Measurements from ENCODE around the gene HKDC1. TPM values are rescaled to one million over a fixed set of nuclear protein-coding genes. Genes with fewer than 3 reads are reported as not detected.
"Not testable (repeated sequence)": the region's sequence is repeated elsewhere in the genome, so short reads cannot be mapped to it uniquely, and the experiment has no call there.

HKDC1 gene
- total RNA-seq, 5 donors from 2014 or later (not counting 1 experiment from before 2014, with no cell fraction given): 2.3 to 6.5 (median 5.2) TPM

DNA sequence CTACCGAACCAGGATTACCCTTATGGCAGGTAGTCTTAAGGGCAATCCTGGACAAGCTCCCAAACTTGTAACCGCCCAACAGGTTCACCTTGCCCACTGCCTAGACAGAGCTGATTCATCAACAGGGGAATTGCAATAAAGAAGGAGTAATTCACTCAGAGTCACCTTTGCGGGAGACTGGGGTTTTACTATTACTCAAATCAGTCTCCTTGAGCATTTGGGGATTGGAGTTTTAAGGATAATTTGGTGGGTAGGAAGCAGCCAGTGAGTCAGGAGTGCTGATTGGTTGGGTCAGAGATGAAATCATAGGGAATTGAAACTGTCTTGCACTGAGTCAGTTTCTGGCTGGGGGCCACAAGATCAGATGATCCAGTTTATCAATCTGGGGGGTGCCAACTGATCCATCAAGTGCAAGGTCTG lies 83.5 kb downstream of the HKDC1 start:
- 88% methylated on average over 1 of the region's 3 CpGs for WGBS (ENCODE audit: insufficient coverage)
- no peaks in the 10 kb centered on the region for H3K4me1 Mint-ChIP-seq
- no peaks in the 10 kb centered on the region for H3K4me1 ChIP-seq (ENCODE audit: control insufficient read depth in 1 of 2, extremely low read depth in 1 of 2, insufficient read depth in 2 of 2, low read length in 2 of 2)
- H3K27ac ChIP-seq (ENCODE audit: low read length): no peak overlapping the region
- H3K27me3 ChIP-seq (replicated peaks in 1 of 2; ENCODE audit: control insufficient read depth in 2 of 2, extremely low read depth in 1 of 2, insufficient read depth in 2 of 2, low read length in 1 of 2): no peaks in the 10 kb centered on the region
- no peak overlapping the region for H3K27ac Mint-ChIP-seq
- ChIA-PET CTCF (no interaction called here), POLR2A (no interaction called here)
- ATAC-seq (replicated peaks in 1 of 4) (no peak), DNase-seq (no peak)
- H3K9me3 ChIP-seq: no peaks in the 10 kb centered on the region
- H3K36me3 ChIP-seq (ENCODE audit: control insufficient read depth in 2 of 2, extremely low read depth in 1 of 2, insufficient read depth in 1 of 2, low read length in 1 of 2): no peaks in the 10 kb centered on the region
- no peaks in the 10 kb centered on the region for H3K27me3 Mint-ChIP-seq
- H3K9me3 Mint-ChIP-seq: no peaks in the 10 kb centered on the region
- H3K4me3 ChIP-seq (ENCODE audit: control insufficient read depth in 1 of 2, extremely low read depth in 1 of 2, low read length in 1 of 2): no peak overlapping the region
- H3K4me3 Mint-ChIP-seq: no peak overlapping the region
- H3K36me3 Mint-ChIP-seq: no peaks in the 10 kb centered on the region

GRCh38 chr10:69306421-69306820 lies 86.3 kb downstream of the HKDC1 start:
- H3K4me1 Mint-ChIP-seq: no peaks in the 10 kb centered on the region
- no peaks in the 10 kb centered on the region for H3K9me3 ChIP-seq

DNA sequence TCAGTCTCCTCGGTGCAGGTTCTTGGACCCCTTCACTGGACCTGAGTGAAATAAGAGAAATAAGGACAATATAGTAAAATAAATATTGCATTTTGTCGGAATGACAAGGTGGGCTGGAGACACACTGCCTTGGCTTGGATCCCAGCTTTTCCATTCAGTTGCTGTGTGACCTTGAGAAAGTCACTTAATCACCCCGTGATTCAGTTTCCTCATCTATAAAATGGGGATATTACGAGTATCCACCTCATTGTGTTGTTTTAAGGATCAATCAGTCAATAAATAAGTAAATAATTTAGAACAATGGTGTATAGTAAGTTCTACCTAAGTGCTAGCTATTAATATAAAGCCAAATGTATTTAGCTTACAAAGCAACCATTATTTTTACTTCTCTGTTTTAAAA lies 87.3 kb downstream of the HKDC1 start:
- Mint-ChIP-seq H3K27me3 (no peaks in the 10 kb centered on the region), H3K4me1 (no peaks in the 10 kb centered on the region), H3K4me3 (no peak overlapping the region), H3K9me3 (no peaks in the 10 kb centered on the region), H3K36me3 (no peaks in the 10 kb centered on the region), H3K27ac (no peak overlapping the region)
- Histone ChIP-seq H3K27ac (ENCODE audit: low read length) (no peak overlapping the region), H3K4me1 (ENCODE audit: control insufficient read depth in 1 of 2, extremely low read depth in 1 of 2, insufficient read depth in 2 of 2, low read length in 2 of 2) (no peaks in the 10 kb centered on the region), H3K36me3 (ENCODE audit: control insufficient read depth in 2 of 2, extremely low read depth in 1 of 2, insufficient read depth in 1 of 2, low read length in 1 of 2) (no peaks in the 10 kb centered on the region), H3K9me3 (no peaks in the 10 kb centered on the region), H3K27me3 (replicated peaks in 1 of 2; ENCODE audit: control insufficient read depth in 2 of 2, extremely low read depth in 1 of 2, insufficient read depth in 2 of 2, low read length in 1 of 2) (no peaks in the 10 kb centered on the region), H3K4me3 (ENCODE audit: control insufficient read depth in 1 of 2, extremely low read depth in 1 of 2, low read length in 1 of 2) (no peak overlapping the region)
- ATAC-seq (replicated peaks in 1 of 4) (no peak), DNase-seq (no peak)
- ChIA-PET POLR2A (no interaction called here), CTCF (no interaction called here)
- WGBS (ENCODE audit: insufficient coverage): 100% methylated on average over 1 of the region's 4 CpGs

More at GRCh38 chr10:69306421-69306820, 86.3 kb downstream of the HKDC1 start:
- no peaks in the 10 kb centered on the region for H3K36me3 ChIP-seq (ENCODE audit: control insufficient read depth in 2 of 2, extremely low read depth in 1 of 2, insufficient read depth in 1 of 2, low read length in 1 of 2)
- ATAC-seq (replicated peaks in 1 of 4) (no peak), DNase-seq (no peak)
- H3K27me3 Mint-ChIP-seq: no peaks in the 10 kb centered on the region
- no peaks in the 10 kb centered on the region for H3K27me3 ChIP-seq (replicated peaks in 1 of 2; ENCODE audit: control insufficient read depth in 2 of 2, extremely low read depth in 1 of 2, insufficient read depth in 2 of 2, low read length in 1 of 2)
- no peak overlapping the region for H3K27ac ChIP-seq (ENCODE audit: low read length)
- ChIA-PET CTCF (interaction anchor here in 1 of 2 donors (1.0 kb wide), 1 partner anchor 86 kb away, joined by 3 read pairs; no protein-coding TSS in a partner anchor), POLR2A (no interaction called here)
- H3K4me1 ChIP-seq (ENCODE audit: control insufficient read depth in 1 of 2, extremely low read depth in 1 of 2, insufficient read depth in 2 of 2, low read length in 2 of 2): no peaks in the 10 kb centered on the region
- no peak overlapping the region for H3K4me3 Mint-ChIP-seq
- H3K4me3 ChIP-seq (ENCODE audit: control insufficient read depth in 1 of 2, extremely low read depth in 1 of 2, low read length in 1 of 2): no peak overlapping the region
- 91% methylated on average over 2 of the region's 2 CpGs for WGBS (ENCODE audit: insufficient coverage)
- no peaks in the 10 kb centered on the region for H3K9me3 Mint-ChIP-seq
- no peak overlapping the region for H3K27ac Mint-ChIP-seq
- H3K36me3 Mint-ChIP-seq: no peaks in the 10 kb centered on the region

GRCh38 chr10:69308304-69308703 lies 88.2 kb downstream of the HKDC1 start:
- H3K4me3 Mint-ChIP-seq; H3K27me3 Mint-ChIP-seq; H3K36me3 ChIP-seq (ENCODE audit: control insufficient read depth in 2 of 2, extremely low read depth in 1 of 2, insufficient read depth in 1 of 2, low read length in 1 of 2); H3K27ac ChIP-seq (ENCODE audit: low read length); ATAC-seq (replicated peaks in 1 of 4); H3K4me1 ChIP-seq (ENCODE audit: control insufficient read depth in 1 of 2, extremely low read depth in 1 of 2, insufficient read depth in 2 of 2, low read length in 2 of 2); DNase-seq; H3K27ac Mint-ChIP-seq; H3K4me1 Mint-ChIP-seq; H3K36me3 Mint-ChIP-seq; H3K9me3 ChIP-seq; POLR2A ChIA-PET; H3K27me3 ChIP-seq (replicated peaks in 1 of 2; ENCODE audit: control insufficient read depth in 2 of 2, extremely low read depth in 1 of 2, insufficient read depth in 2 of 2, low read length in 1 of 2); H3K4me3 ChIP-seq (ENCODE audit: control insufficient read depth in 1 of 2, extremely low read depth in 1 of 2, low read length in 1 of 2); H3K9me3 Mint-ChIP-seq: not testable (repeated sequence)
- CTCF ChIA-PET: interaction anchor here in 1 of 2 donors (0.8 kb wide), 1 partner anchor 137 kb away, joined by 3 read pairs; no protein-coding TSS in a partner anchor
- WGBS (ENCODE audit: insufficient coverage): 93% methylated on average over 7 of the region's 10 CpGs

DNA sequence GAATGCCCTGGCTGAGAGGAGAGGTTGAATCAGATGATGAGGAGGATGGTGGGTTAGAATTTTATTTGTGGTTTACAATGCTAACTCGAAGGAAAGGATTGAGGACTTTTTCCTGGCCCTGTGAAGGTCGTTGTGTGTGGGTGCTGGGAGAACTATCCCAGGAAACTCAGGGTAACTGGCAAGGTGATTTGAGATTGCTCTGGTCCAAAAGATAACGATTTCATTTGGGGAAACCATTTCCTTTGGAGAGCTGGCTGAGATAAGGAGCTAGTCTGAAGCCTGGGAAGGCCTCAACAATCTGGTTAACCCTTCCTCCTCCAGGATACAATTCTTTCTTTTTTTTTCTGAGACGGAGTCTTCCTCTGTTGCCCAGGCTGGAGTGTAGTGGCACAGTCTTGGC lies 91.2 kb downstream of the HKDC1 start:
- ChIA-PET POLR2A (no interaction called here), CTCF (no interaction called here)
- H3K27me3 Mint-ChIP-seq: no peaks in the 10 kb centered on the region
- 100% methylated on average over 2 of the region's 4 CpGs for WGBS (ENCODE audit: insufficient coverage)
- no peak for DNase-seq
- H3K4me1 Mint-ChIP-seq: no peaks in the 10 kb centered on the region
- Histone ChIP-seq H3K36me3 (ENCODE audit: control insufficient read depth in 2 of 2, extremely low read depth in 1 of 2, insufficient read depth in 1 of 2, low read length in 1 of 2) (no peaks in the 10 kb centered on the region), H3K4me3 (ENCODE audit: control insufficient read depth in 1 of 2, extremely low read depth in 1 of 2, low read length in 1 of 2) (no peak overlapping the region), H3K9me3 (no peaks in the 10 kb centered on the region), H3K27ac (ENCODE audit: low read length) (no peak overlapping the region), H3K4me1 (ENCODE audit: control insufficient read depth in 1 of 2, extremely low read depth in 1 of 2, insufficient read depth in 2 of 2, low read length in 2 of 2) (no peaks in the 10 kb centered on the region), H3K27me3 (replicated peaks in 1 of 2; ENCODE audit: control insufficient read depth in 2 of 2, extremely low read depth in 1 of 2, insufficient read depth in 2 of 2, low read length in 1 of 2) (peaks cover 0 to 3% of the 10 kb centered on the region in 2 experiments)
- H3K27ac Mint-ChIP-seq: no peak overlapping the region
- no peaks in the 10 kb centered on the region for H3K36me3 Mint-ChIP-seq
- no peak overlapping the region for H3K4me3 Mint-ChIP-seq
- no peak for ATAC-seq (replicated peaks in 1 of 4)
- H3K9me3 Mint-ChIP-seq: no peaks in the 10 kb centered on the region

DNA sequence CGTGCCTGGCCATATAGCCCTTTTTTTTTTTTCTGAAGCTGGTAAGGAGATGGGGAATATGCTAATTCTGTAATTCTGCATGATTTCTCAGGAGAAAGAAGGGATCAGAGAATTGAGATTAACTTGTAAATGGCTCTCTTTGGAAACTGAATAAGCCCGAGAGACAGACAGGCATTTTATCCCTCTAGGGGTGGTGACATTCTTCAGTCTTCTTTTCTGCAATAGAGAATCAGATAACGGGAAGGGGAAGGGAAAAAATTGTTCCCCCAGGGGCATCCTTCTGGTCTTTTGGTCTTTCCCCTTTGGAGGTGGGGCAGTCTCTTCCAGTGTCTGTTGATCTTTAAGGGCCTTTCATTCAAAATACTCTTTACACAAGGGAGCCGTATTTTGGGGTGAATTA lies 92.4 kb downstream of the HKDC1 start:
- ChIA-PET POLR2A (no interaction called here), CTCF (no interaction called here)
- H3K27me3 Mint-ChIP-seq: no peaks in the 10 kb centered on the region
- Histone ChIP-seq H3K9me3 (no peaks in the 10 kb centered on the region), H3K4me1 (ENCODE audit: control insufficient read depth in 1 of 2, extremely low read depth in 1 of 2, insufficient read depth in 2 of 2, low read length in 2 of 2) (peaks cover 0 to 5% of the 10 kb centered on the region in 2 experiments), H3K4me3 (ENCODE audit: control insufficient read depth in 1 of 2, extremely low read depth in 1 of 2, low read length in 1 of 2) (no peak overlapping the region), H3K36me3 (ENCODE audit: control insufficient read depth in 2 of 2, extremely low read depth in 1 of 2, insufficient read depth in 1 of 2, low read length in 1 of 2) (no peaks in the 10 kb centered on the region), H3K27ac (ENCODE audit: low read length) (no peak overlapping the region), H3K27me3 (replicated peaks in 1 of 2; ENCODE audit: control insufficient read depth in 2 of 2, extremely low read depth in 1 of 2, insufficient read depth in 2 of 2, low read length in 1 of 2) (peaks cover 0 to 3% of the 10 kb centered on the region in 2 experiments)
- DNase-seq (no peak), ATAC-seq (replicated peaks in 1 of 4) (no peak)
- no peak overlapping the region for H3K4me3 Mint-ChIP-seq
- H3K36me3 Mint-ChIP-seq: no peaks in the 10 kb centered on the region
- peaks cover 0 to 5% (median 3%) of the 10 kb centered on the region in 3 donors for H3K4me1 Mint-ChIP-seq
- no peaks in the 10 kb centered on the region for H3K9me3 Mint-ChIP-seq
- no peak overlapping the region for H3K27ac Mint-ChIP-seq
- WGBS (ENCODE audit: insufficient coverage): 80% methylated on average over 1 of the region's 4 CpGs

GRCh38 chr10:69315100-69315542 lies 95.0 kb downstream of the HKDC1 start:
- Histone ChIP-seq H3K27ac (ENCODE audit: low read length) (no peak overlapping the region), H3K4me1 (ENCODE audit: control insufficient read depth in 1 of 2, extremely low read depth in 1 of 2, insufficient read depth in 2 of 2, low read length in 2 of 2) (peaks cover 6 to 23% of the 10 kb centered on the region in 2 experiments), H3K36me3 (ENCODE audit: control insufficient read depth in 2 of 2, extremely low read depth in 1 of 2, insufficient read depth in 1 of 2, low read length in 1 of 2) (no peaks in the 10 kb centered on the region), H3K9me3 (no peaks in the 10 kb centered on the region), H3K4me3 (ENCODE audit: control insufficient read depth in 1 of 2, extremely low read depth in 1 of 2, low read length in 1 of 2) (no peak overlapping the region), H3K27me3 (replicated peaks in 1 of 2; ENCODE audit: control insufficient read depth in 2 of 2, extremely low read depth in 1 of 2, insufficient read depth in 2 of 2, low read length in 1 of 2) (peaks cover 0 to 3% of the 10 kb centered on the region in 2 experiments)
- H3K4me3 Mint-ChIP-seq: no peak overlapping the region
- H3K27me3 Mint-ChIP-seq: no peaks in the 10 kb centered on the region
- peaks cover 10 to 14% (median 13%) of the 10 kb centered on the region in 3 donors for H3K4me1 Mint-ChIP-seq
- H3K9me3 Mint-ChIP-seq: no peaks in the 10 kb centered on the region
- H3K27ac Mint-ChIP-seq: no peak overlapping the region
- 88% methylated on average over 3 of the region's 3 CpGs for WGBS (ENCODE audit: insufficient coverage)
- ChIA-PET CTCF (no interaction called here), POLR2A (no interaction called here)
- no peaks in the 10 kb centered on the region for H3K36me3 Mint-ChIP-seq
- DNase-seq: no peak
- ATAC-seq (replicated peaks in 1 of 4): no peak

All from T-cell (primary cell).